ENCODE measurements around the gene POC1A. TPM values are rescaled to one million over a fixed set of nuclear protein-coding genes. Genes with fewer than 3 reads are reported as not detected.

The POC1A gene
- total and polyA plus RNA-seq, 9 of the 15 experiments (the other 6 are each of a cell fraction or from before 2014, with no cell fraction given) = 7.2 to 17.5 (median 12.1) TPM

DNA sequence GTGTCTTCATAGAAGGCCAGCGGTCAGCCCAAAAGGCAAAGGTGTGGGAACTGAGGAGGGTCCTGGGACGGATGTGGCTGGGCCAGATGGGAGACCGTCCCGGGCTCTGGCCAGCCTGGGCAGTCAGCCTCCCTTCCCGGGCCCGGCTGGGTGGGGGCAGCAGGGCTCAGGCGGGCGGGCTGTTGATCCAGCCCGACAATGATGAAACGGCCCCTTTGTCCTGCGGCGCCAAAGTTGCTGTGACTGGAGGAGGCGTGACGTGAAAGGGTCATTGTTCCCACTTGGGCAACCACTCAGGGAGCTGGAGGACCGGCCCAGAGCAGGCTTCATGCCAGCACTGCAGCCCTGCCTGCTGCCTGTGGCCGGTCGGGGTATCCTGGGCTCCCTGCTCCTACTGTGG is 114.4 kb downstream of the POC1A start (continued):
- TF ChIP-seq, protein P1, sequence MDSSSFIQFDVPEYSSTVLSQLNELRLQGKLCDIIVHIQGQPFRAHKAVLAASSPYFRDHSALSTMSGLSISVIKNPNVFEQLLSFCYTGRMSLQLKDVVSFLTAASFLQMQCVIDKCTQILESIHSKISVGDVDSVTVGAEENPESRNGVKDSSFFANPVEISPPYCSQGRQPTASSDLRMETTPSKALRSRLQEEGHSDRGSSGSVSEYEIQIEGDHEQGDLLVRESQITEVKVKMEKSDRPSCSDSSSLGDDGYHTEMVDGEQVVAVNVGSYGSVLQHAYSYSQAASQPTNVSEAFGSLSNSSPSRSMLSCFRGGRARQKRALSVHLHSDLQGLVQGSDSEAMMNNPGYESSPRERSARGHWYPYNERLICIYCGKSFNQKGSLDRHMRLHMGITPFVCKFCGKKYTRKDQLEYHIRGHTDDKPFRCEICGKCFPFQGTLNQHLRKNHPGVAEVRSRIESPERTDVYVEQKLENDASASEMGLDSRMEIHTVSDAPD (CRISPR knock-in tag; IDR thresholded peaks at IDR 0.05) = no peak
- TF ChIP-seq ZNF780A (CRISPR knock-in tag; IDR thresholded peaks at IDR 0.05) (no peak), ZNF584 (CRISPR knock-in tag; IDR thresholded peaks at IDR 0.05; ENCODE audit: low read depth) (no peak), ADNP (tag; IDR thresholded peaks at IDR 0.05) (no peak), TAF7 (tag; IDR thresholded peaks at IDR 0.05) (no peak)
- TF ChIP-seq, protein P2, sequence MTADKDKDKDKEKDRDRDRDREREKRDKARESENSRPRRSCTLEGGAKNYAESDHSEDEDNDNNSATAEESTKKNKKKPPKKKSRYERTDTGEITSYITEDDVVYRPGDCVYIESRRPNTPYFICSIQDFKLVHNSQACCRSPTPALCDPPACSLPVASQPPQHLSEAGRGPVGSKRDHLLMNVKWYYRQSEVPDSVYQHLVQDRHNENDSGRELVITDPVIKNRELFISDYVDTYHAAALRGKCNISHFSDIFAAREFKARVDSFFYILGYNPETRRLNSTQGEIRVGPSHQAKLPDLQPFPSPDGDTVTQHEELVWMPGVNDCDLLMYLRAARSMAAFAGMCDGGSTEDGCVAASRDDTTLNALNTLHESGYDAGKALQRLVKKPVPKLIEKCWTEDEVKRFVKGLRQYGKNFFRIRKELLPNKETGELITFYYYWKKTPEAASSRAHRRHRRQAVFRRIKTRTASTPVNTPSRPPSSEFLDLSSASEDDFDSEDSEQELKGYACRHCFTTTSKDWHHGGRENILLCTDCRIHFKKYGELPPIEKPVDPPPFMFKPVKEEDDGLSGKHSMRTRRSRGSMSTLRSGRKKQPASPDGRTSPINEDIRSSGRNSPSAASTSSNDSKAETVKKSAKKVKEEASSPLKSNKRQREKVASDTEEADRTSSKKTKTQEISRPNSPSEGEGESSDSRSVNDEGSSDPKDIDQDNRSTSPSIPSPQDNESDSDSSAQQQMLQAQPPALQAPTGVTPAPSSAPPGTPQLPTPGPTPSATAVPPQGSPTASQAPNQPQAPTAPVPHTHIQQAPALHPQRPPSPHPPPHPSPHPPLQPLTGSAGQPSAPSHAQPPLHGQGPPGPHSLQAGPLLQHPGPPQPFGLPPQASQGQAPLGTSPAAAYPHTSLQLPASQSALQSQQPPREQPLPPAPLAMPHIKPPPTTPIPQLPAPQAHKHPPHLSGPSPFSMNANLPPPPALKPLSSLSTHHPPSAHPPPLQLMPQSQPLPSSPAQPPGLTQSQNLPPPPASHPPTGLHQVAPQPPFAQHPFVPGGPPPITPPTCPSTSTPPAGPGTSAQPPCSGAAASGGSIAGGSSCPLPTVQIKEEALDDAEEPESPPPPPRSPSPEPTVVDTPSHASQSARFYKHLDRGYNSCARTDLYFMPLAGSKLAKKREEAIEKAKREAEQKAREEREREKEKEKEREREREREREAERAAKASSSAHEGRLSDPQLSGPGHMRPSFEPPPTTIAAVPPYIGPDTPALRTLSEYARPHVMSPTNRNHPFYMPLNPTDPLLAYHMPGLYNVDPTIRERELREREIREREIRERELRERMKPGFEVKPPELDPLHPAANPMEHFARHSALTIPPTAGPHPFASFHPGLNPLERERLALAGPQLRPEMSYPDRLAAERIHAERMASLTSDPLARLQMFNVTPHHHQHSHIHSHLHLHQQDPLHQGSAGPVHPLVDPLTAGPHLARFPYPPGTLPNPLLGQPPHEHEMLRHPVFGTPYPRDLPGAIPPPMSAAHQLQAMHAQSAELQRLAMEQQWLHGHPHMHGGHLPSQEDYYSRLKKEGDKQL (CRISPR knock-in tag; IDR thresholded peaks at IDR 0.05; ENCODE audit: borderline replicate concordance) = no peak

Data from K562 (cell line).